AG04450 (cell line): Measurements from ENCODE around the gene RGS9BP. TPM values are rescaled to one million over a fixed set of nuclear protein-coding genes. Genes with fewer than 3 reads are reported as not detected.

ENCODE experiments used
- CTCF ChIA-PET: fragments of 300-600, 350-600 bp; formaldehyde crosslinking; extraction: SDS; loops from one replicate; lab custom pipeline; 2022; ENCODE audit warnings: antibody characterized with exemption, inconsistent platforms; lab: Charles Lee
- POLR2A ChIA-PET: fragments of 350-600 bp; formaldehyde crosslinking; extraction: SDS; loops from one replicate; lab custom pipeline; 2021; ENCODE audit warnings: antibody characterized with exemption, inconsistent platforms; lab: Yijun Ruan, JAX
- DNase-seq: peaks from one replicate; pipeline ENCODE4 v3.0.0-alpha.2; 2011; ENCODE audit warnings: low read depth, low spot score
- H3K27ac ChIP-seq: one replicate; pipeline ENCODE4 v1.5.1; 2012; ENCODE audit warnings: low read depth, low read length, control low read depth
- H3K27me3 ChIP-seq: one replicate; pipeline ENCODE4 v1.6.0; 2012; ENCODE audit warnings: low read length; ENCODE audit not compliant: control insufficient read depth, insufficient read depth
- H3K4me3 ChIP-seq: 2 replicates; pipeline ENCODE4 v1.5.1; 2011; ENCODE audit warnings: mild to moderate bottlenecking, low read depth, low read length, control low read depth
- H3K9me3 ChIP-seq: 2 replicates; pipeline ENCODE4 v1.5.1; 2012; ENCODE audit warnings: low read length; ENCODE audit not compliant: control insufficient read depth, insufficient read depth
- polyA plus RNA-seq: library from polyadenylated mRNA; depleted of rRNA; stranded (reverse); fragments of >200 nt; gene quantifications from 2 replicates; pipeline ENCODE4 v1.2.3, GENCODE V29; 2011; rRNA removed
- small RNA-seq: library from RNA; depleted of rRNA; stranded (forward); fragments of <200 nt; gene quantifications from one replicate; pipeline ENCODE3, GENCODE V24; 2012; ENCODE audit warnings: low read depth; ENCODE audit not compliant: insufficient read length
- TF ChIP-seq, protein P1 (sequence below): IDR thresholded peaks from 2 replicates; pipeline ENCODE4 v1.5.1; 2011; ENCODE audit warnings: low read depth, low read length, control low read depth, inconsistent platforms

The RGS9BP gene
- polyA plus RNA-seq, 1 experiment, result 0.07 TPM

GRCh38 chr19:32720216-32720935 is 44.7 kb downstream of the RGS9BP start:
- ChIA-PET CTCF (no interaction called here), POLR2A (no interaction called here)
- no peaks in the 10 kb centered on the region for H3K27me3 ChIP-seq
- H3K4me3 ChIP-seq, result no peak overlapping the region
- TF ChIP-seq, protein P1, sequence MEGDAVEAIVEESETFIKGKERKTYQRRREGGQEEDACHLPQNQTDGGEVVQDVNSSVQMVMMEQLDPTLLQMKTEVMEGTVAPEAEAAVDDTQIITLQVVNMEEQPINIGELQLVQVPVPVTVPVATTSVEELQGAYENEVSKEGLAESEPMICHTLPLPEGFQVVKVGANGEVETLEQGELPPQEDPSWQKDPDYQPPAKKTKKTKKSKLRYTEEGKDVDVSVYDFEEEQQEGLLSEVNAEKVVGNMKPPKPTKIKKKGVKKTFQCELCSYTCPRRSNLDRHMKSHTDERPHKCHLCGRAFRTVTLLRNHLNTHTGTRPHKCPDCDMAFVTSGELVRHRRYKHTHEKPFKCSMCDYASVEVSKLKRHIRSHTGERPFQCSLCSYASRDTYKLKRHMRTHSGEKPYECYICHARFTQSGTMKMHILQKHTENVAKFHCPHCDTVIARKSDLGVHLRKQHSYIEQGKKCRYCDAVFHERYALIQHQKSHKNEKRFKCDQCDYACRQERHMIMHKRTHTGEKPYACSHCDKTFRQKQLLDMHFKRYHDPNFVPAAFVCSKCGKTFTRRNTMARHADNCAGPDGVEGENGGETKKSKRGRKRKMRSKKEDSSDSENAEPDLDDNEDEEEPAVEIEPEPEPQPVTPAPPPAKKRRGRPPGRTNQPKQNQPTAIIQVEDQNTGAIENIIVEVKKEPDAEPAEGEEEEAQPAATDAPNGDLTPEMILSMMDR, result no peak
- no peak for DNase-seq
- H3K27ac ChIP-seq, result no peak overlapping the region
- peaks cover 11% of the 10 kb centered on the region; the same call in 1 of the 2 replicates for H3K9me3 ChIP-seq

GRCh38 chr19:32720936-32721250 is 45.2 kb downstream of the RGS9BP start:
- TF ChIP-seq, protein P1, result no peak
- Histone ChIP-seq H3K27ac (no peak overlapping the region), H3K4me3 (no peak overlapping the region), H3K27me3 (no peaks in the 10 kb centered on the region), H3K9me3 (peaks cover 11% of the 10 kb centered on the region; the same call in 1 of the 2 replicates)
- no peak for DNase-seq
- ChIA-PET POLR2A (no interaction called here), CTCF (no interaction called here)

Small RNA genes lying within 50 kb of the gene (small RNA-seq; reads per million reads assigned to genes)
- not detected for gene RN7SL789P

Other genes with a start within 250 kb of the RGS9BP start
- 91.0 and 124 TPM in 2 replicates for gene PDCD5, start 94.7 kb upstream of the RGS9BP start, polyA plus RNA-seq
- 26.2 and 28.7 TPM in 2 replicates for gene ANKRD27, start 668 bp upstream of the RGS9BP start, polyA plus RNA-seq
- gene NUDT19, start 16.0 kb downstream of the RGS9BP start, polyA plus RNA-seq, result 4.8 and 5.3 TPM in 2 replicates
- 0.07 and 0.09 TPM in 2 replicates for gene TDRD12, start 43.9 kb downstream of the RGS9BP start, polyA plus RNA-seq
- 0.15 TPM in 1 of 2 replicates, not detected in the other for gene SLC7A9, start 193.9 kb downstream of the RGS9BP start, polyA plus RNA-seq